Measurements from ENCODE around the gene DNAJB1. TPM values are rescaled to one million over a fixed set of nuclear protein-coding genes. Genes with fewer than 3 reads are reported as not detected.

Gene DNAJB1
- total RNA-seq, 1 experiment from 2014 or later = 71.6 TPM

DNA sequence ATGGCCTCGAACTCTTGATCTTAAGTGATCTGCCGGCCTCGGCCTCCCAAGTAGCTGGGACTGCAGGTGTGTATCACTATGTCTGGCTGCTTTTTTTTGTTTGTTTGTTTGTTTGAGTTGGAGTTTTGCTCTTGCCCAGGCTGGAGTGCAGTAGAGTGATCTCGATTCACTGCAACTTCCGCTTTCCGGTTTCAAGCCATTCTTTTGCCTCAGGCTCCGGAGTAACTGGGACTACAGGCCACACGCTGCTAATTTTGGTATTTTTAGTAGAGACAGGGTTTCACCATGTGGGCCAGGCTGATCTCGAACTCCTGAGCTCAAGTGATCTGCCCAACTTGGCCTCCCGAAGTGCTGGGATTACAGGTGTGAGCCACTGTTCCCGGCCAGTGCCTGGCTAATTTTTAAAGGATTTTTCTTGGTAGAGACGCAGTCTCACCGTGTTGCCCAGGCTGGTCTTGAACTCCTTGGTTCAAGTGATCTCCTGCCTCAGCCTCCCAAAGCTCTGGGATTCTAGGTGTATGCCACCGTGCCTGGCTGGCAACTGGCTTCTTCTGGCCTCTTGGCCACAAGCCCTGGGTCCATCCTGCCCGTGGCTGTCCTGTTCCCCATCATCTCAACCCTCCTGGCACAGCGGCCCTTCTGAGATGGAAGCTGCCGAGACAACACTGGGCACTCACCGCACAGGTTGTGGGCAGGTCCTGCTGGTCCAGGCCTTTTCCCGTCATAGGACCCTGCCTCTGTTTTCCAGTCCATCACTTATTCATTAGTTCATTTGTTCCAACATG is 22.7 kb upstream of the DNAJB1 start:
- peaks cover 11% of the 10 kb centered on the region for H3K4me1 Mint-ChIP-seq (ENCODE audit: insufficient read depth, unreplicated experiment)
- ChIA-PET CTCF (interaction anchor here (0.7 to 1.3 kb wide), 2 partner anchors 16 to 757 kb away, joined by 3 read pairs; no protein-coding TSS in a partner anchor), POLR2A (interaction anchor here (0.7 kb wide), 1 partner anchor 16 kb away, joined by 3 read pairs; no protein-coding TSS in a partner anchor)
- BruUV-seq (replicated peaks) = no TSS peak
- H3K27me3 Mint-ChIP-seq (ENCODE audit: insufficient read depth, unreplicated experiment) = no peaks in the 10 kb centered on the region
- no peaks in the 10 kb centered on the region for H3K9me3 Mint-ChIP-seq (ENCODE audit: unreplicated experiment)
- TF ChIP-seq, protein P1, sequence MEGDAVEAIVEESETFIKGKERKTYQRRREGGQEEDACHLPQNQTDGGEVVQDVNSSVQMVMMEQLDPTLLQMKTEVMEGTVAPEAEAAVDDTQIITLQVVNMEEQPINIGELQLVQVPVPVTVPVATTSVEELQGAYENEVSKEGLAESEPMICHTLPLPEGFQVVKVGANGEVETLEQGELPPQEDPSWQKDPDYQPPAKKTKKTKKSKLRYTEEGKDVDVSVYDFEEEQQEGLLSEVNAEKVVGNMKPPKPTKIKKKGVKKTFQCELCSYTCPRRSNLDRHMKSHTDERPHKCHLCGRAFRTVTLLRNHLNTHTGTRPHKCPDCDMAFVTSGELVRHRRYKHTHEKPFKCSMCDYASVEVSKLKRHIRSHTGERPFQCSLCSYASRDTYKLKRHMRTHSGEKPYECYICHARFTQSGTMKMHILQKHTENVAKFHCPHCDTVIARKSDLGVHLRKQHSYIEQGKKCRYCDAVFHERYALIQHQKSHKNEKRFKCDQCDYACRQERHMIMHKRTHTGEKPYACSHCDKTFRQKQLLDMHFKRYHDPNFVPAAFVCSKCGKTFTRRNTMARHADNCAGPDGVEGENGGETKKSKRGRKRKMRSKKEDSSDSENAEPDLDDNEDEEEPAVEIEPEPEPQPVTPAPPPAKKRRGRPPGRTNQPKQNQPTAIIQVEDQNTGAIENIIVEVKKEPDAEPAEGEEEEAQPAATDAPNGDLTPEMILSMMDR (IDR thresholded peaks at IDR 0.05; ENCODE audit: unreplicated experiment) = no peak
- peaks cover 12% of the 10 kb centered on the region for H3K36me3 Mint-ChIP-seq (ENCODE audit: insufficient read depth, unreplicated experiment)
- no peak overlapping the region for H3K4me3 Mint-ChIP-seq (ENCODE audit: unreplicated experiment)
- H3K27ac Mint-ChIP-seq (ENCODE audit: low read depth, unreplicated experiment) = no peak overlapping the region
- intact Hi-C loops (cut with micrococcal nuclease) = no loop called here
- no peak for DNase-seq (ENCODE audit: unreplicated experiment)

- POLR2A ChIA-PET = interaction anchor here (0.6 to 2.2 kb wide), 4 partner anchors 16 to 30 kb away, joined by 3 to 12 read pairs (median 3); partner anchors contain the start of gene DNAJB1
- Mint-ChIP-seq H3K4me3 (ENCODE audit: unreplicated experiment) (peak overlapping the region; percentile 33), H3K27ac (ENCODE audit: low read depth, unreplicated experiment) (no peak overlapping the region), H3K9me3 (ENCODE audit: unreplicated experiment) (no peaks in the 10 kb centered on the region), H3K36me3 (ENCODE audit: insufficient read depth, unreplicated experiment) (peaks cover 12% of the 10 kb centered on the region), H3K4me1 (ENCODE audit: insufficient read depth, unreplicated experiment) (no peaks in the 10 kb centered on the region), H3K27me3 (ENCODE audit: insufficient read depth, unreplicated experiment) (no peaks in the 10 kb centered on the region)
- intact Hi-C loops (cut with micrococcal nuclease) = no loop called here
- TF ChIP-seq, protein P1 (IDR thresholded peaks at IDR 0.05; ENCODE audit: unreplicated experiment) = no peak
- BruUV-seq (replicated peaks) = no TSS peak
- peak; percentile 93 for DNase-seq (ENCODE audit: unreplicated experiment)
- CTCF ChIA-PET = interaction anchor here (0.6 to 3.3 kb wide), 3 partner anchors 14 to 1667 kb away, joined by 3 to 20 read pairs (median 3); no protein-coding TSS in a partner anchor
Measured at GRCh38 chr19:14536926-14537692, 18.9 kb upstream of the DNAJB1 start.

DNA sequence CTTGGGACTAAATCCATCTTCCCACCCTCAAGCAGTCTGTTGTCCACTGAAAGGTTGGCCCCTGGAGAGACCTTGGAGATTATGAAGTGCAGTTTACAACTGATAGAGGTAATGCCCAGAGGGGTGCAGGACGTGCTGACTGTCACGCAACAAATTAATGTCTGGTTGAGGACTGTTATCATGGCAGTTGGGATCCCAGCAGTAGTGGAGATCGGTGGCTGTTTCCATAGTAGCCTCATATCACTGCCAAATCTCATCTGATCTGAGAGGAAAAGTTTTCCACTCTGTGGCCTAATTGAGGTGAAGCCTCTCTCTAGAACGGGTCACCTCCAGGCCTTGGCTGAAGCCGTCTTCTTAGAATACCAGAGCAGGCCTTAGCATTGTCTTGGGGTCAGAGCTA is 15.3 kb upstream of the DNAJB1 start:
- H3K4me3 Mint-ChIP-seq (ENCODE audit: unreplicated experiment) = no peak overlapping the region
- H3K36me3 Mint-ChIP-seq (ENCODE audit: insufficient read depth, unreplicated experiment) = peaks cover 11% of the 10 kb centered on the region
- POLR2A ChIA-PET = interaction anchor here (0.7 to 2.1 kb wide), 2 partner anchors 15 to 292 kb away, joined by 3 to 11 read pairs; partner anchors contain the start of gene DNAJB1
- H3K4me1 Mint-ChIP-seq (ENCODE audit: insufficient read depth, unreplicated experiment) = peaks cover 6% of the 10 kb centered on the region
- CTCF ChIA-PET = interaction anchor here (0.6 to 1.3 kb wide), 3 partner anchors 40 to 185 kb away, joined by 4 to 5 read pairs (median 4); no protein-coding TSS in a partner anchor
- TF ChIP-seq, protein P1 (IDR thresholded peaks at IDR 0.05; ENCODE audit: unreplicated experiment) = no peak
- no peak overlapping the region for H3K27ac Mint-ChIP-seq (ENCODE audit: low read depth, unreplicated experiment)
- no peaks in the 10 kb centered on the region for H3K9me3 Mint-ChIP-seq (ENCODE audit: unreplicated experiment)
- DNase-seq (ENCODE audit: unreplicated experiment) = no peak
- no TSS peak for BruUV-seq (replicated peaks)
- intact Hi-C loops (cut with micrococcal nuclease) = no loop called here
- H3K27me3 Mint-ChIP-seq (ENCODE audit: insufficient read depth, unreplicated experiment) = no peaks in the 10 kb centered on the region

- H3K4me1 Mint-ChIP-seq (ENCODE audit: insufficient read depth, unreplicated experiment) = peaks cover 24% of the 10 kb centered on the region
- intact Hi-C loops (cut with micrococcal nuclease) = no loop called here
- DNase-seq (ENCODE audit: unreplicated experiment) = no peak
- H3K27ac Mint-ChIP-seq (ENCODE audit: low read depth, unreplicated experiment) = peak overlapping the region; percentile 39
- ChIA-PET CTCF (interaction anchor here (0.5 to 1.4 kb wide), 3 partner anchors 26 to 189 kb away, joined by 3 read pairs; no protein-coding TSS in a partner anchor), POLR2A (interaction anchor here (0.6 to 7.2 kb wide), 6 partner anchors 13 to 25 kb away, joined by 3 to 148 read pairs (median 8); partner anchors contain the start of gene DNAJB1)
- peak overlapping the region; percentile 93 for H3K4me3 Mint-ChIP-seq (ENCODE audit: unreplicated experiment)
- TF ChIP-seq, protein P1 (IDR thresholded peaks at IDR 0.05; ENCODE audit: unreplicated experiment) = no peak
- no peaks in the 10 kb centered on the region for H3K9me3 Mint-ChIP-seq (ENCODE audit: unreplicated experiment)
- peaks cover 11% of the 10 kb centered on the region for H3K36me3 Mint-ChIP-seq (ENCODE audit: insufficient read depth, unreplicated experiment)
- no peaks in the 10 kb centered on the region for H3K27me3 Mint-ChIP-seq (ENCODE audit: insufficient read depth, unreplicated experiment)
- no TSS peak for BruUV-seq (replicated peaks)
Measured at GRCh38 chr19:14530506-14530905, 12.3 kb upstream of the DNAJB1 start.
